Urinary bladder (tissue), 4 donors: ENCODE results near the gene SUN2. TPM values are rescaled to one million over a fixed set of nuclear protein-coding genes. Genes with fewer than 3 reads are reported as not detected.

Experiments
- DNase-seq: peaks from one replicate; pipeline ENCODE4 v3.0.0-alpha.2; 2015; ENCODE audit errors: extremely low spot score
- H3K27ac ChIP-seq: one replicate; pipeline ENCODE4 v1.5.1; 2013; ENCODE audit warnings: low read depth, mild to moderate bottlenecking, moderate library complexity
- H3K36me3 ChIP-seq: one replicate; pipeline ENCODE4 v1.6.1; 2013; ENCODE audit warnings: mild to moderate bottlenecking, moderate library complexity; ENCODE audit not compliant: insufficient read depth
- H3K4me1 ChIP-seq: one replicate; pipeline ENCODE4 v1.6.1; 2013; ENCODE audit warnings: mild to moderate bottlenecking, moderate library complexity; ENCODE audit not compliant: insufficient read depth
- H3K4me3 ChIP-seq: one replicate; pipeline ENCODE4 v1.5.1; 2013; ENCODE audit warnings: low read depth, low read length
- WGBS: extraction: QIAGEN DNeasy Blood & Tissue Kit; methylation state at CpG from one replicate; pipeline ENCODE4 v1.1.7; 2013; 5-methylcytosine and 5-hydroxymethylcytosine counted together
- polyA plus RNA-seq: library from polyadenylated mRNA; stranded (reverse); fragments of 200-250 nt; gene quantifications from one replicate; pipeline ENCODE4 v1.2.3, GENCODE V29; 2013
- total RNA-seq: library from RNA; depleted of rRNA; stranded (reverse); fragments of >200 nt; gene quantifications from one replicate; pipeline ENCODE4 v1.2.3, GENCODE V29; 2014
- donor health status: healthy with polysubstance abuse.
- donor health status: healthy.

The SUN2 gene
- total and polyA plus RNA-seq, 2 donors, result 59.7 to 271 TPM

DNA sequence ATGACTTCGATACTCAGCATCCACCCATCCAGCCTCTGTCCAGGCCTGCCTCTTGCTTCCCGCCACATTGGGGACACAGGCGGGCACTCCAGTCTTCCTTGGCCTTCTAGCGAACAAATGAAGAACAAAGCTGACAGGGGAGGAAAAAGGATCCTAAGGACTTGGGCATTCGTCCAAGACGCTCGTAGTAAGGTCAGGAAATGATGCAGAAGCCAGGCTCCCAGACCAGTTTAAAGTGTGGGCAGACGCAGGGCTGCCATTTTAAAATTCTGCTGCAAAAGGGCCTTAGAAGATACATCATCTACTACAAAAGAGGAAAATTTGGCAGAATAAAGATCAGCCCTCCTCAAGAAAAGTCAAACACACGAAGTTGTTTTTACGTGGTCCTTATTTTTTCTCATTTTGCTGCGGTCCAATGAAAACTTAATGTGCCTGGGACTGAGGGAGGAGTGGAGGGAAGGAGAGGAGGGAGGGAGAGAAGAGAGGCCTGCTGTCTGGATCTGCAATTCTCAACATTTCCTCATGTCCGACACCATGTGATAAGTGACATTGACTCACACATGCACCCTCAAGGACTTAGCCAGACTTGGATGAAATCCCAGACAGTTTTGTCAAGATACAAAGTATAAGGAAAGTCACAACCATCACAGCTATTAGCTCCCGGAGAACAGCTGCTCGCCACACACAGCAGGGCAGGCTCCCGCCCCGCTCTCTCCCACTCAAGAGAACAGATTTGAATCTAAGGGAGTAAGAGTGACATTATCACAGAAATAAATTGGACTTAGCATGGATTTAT, 32.4 kb upstream of the SUN2 start:
- Histone ChIP-seq H3K4me1 (no peaks in the 10 kb centered on the region), H3K36me3 (no peaks in the 10 kb centered on the region), H3K27ac (peak overlapping the region; percentile 42), H3K4me3 (no peak overlapping the region)
- no peak for DNase-seq
- 43% methylated on average over 16 of the region's 16 CpGs for WGBS

DNA sequence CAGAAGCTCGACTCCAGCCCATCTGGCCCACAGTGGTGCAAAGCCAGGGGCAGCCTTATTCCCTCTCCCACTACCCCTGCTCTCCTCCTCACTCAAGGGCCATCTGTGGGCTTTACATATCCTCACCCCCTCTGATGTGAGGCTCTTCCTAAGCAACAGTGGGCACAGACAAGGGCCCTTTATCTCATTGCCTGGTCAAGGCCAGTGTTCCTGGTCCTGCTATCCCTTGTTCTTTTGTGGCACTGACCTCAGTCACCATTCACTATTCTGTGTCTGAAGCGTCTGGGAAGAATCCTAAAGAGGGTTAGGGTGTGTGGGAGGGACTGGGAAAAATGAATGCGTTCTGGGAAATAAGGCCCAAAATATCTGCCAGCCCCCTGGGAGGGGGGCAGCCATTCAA, 30.8 kb upstream of the SUN2 start:
- DNase-seq, result no peak
- no peak overlapping the region for H3K27ac ChIP-seq
- no peak overlapping the region for H3K4me3 ChIP-seq
- no peaks in the 10 kb centered on the region for H3K4me1 ChIP-seq
- WGBS, result 79% methylated on average over 3 of the region's 3 CpGs
- no peaks in the 10 kb centered on the region for H3K36me3 ChIP-seq

DNA sequence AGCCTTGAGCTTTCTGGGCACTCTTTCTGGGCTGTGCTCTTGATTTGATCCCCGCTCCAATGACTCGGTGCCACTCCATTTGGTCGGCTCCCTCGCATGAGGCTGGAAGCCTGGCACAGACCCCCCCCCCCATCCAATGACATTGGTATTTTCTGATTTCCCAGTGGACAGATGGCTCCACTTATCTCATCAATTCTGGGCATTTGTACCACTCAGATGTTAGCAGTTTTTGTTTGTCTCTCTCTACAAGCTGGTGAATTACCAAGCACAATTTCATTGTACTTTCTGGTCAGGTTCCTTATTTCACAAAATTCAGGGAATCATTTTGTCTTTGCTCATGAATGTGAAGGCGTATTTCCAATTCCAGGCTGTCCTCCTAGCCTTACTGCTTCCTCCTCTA, 29.1 kb upstream of the SUN2 start:
- 96% methylated on average over 5 of the region's 5 CpGs for WGBS
- Histone ChIP-seq H3K27ac (no peak overlapping the region), H3K4me3 (no peak overlapping the region), H3K4me1 (no peaks in the 10 kb centered on the region), H3K36me3 (no peaks in the 10 kb centered on the region)
- DNase-seq, result no peak

DNA sequence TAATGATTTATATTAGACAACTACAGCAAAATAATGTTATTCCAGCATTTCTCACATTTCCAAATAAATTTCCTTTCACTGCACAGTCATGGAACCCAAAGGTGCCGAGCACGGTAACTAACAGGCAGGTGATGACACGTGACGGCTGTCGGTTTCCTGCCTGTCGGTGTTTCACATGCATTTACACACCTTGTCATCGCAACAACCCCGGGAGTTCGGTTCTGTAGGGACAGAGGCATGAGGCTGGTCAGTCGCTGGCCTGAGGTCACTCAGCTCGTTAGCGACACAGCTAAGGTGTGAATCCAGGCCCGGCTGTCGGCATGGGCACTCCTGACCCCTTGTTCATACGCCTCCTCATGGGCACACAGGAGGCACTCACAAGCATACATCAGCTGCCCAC, 28.2 kb upstream of the SUN2 start:
- no peak for DNase-seq
- H3K36me3 ChIP-seq, result no peaks in the 10 kb centered on the region
- H3K27ac ChIP-seq, result no peak overlapping the region
- no peak overlapping the region for H3K4me3 ChIP-seq
- H3K4me1 ChIP-seq, result no peaks in the 10 kb centered on the region
- 95% methylated on average over 15 of the region's 15 CpGs for whole genome bisulfite sequencing

DNA sequence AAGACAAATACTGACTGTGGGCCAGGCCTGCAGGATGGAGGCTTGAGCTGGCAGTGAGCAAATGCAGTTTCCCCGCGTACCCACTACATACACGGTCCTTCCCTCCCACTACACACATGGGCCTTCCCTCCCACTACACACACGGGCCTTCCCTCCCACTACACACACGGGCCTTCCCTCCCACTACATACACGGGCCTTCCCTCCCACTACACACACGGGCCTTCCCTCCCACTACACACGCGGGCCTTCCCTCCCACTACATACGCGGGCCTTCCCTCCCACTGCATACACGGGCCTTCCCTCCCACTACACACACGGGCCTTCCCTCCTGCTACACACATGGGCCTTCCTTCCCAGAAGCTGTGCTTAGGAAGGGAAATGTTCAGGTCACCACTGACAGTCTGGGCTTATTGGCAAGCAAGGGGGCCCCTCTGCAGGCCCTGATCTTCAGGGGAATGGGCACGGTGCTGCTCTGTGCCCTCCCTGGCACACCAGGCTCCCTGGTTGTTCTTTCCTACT, 27.4 kb upstream of the SUN2 start:
- WGBS, result 68% methylated on average over 14 of the region's 14 CpGs
- no peaks in the 10 kb centered on the region for H3K36me3 ChIP-seq
- H3K27ac ChIP-seq, result no peak overlapping the region
- H3K4me1 ChIP-seq, result no peaks in the 10 kb centered on the region
- no peak overlapping the region for H3K4me3 ChIP-seq
- DNase-seq, result no peak

DNA sequence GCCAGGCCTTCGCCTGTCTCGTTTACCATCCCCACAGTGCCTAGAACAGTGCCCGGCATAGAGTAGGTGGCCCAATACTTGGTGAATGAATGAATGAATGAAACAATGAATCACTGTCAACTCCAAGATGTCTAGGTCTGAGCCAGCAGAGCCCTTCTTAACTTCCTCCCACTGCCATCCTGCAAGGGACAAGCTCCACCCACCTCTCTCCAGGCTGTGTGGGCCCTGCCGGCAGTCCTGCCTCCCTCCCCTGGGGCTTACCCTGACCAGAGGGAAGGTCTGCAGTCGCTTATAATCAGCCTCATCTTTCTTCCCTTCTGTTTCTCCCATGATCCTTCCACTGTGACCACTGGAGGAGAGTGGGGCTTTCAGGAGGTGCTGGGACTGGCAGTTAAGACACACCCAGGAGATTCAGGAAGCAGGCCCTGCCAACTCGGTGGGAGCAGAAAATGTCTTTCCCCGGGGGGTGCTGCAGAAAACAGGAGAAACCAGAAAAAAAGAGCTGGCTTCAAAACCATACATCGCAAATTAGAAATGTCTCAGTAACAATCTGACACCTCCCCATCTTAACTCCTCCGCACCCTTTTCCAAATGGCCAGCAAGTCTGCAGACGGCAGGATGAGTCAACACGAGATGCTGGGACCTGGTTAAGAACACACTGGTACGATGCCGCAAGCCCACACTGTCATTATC, 26.8 kb upstream of the SUN2 start:
- H3K4me1 ChIP-seq, result no peaks in the 10 kb centered on the region
- DNase-seq, result no peak
- H3K4me3 ChIP-seq, result no peak overlapping the region
- H3K27ac ChIP-seq, result no peak overlapping the region
- H3K36me3 ChIP-seq, result no peaks in the 10 kb centered on the region
- WGBS, result 72% methylated on average over 13 of the region's 13 CpGs

DNA sequence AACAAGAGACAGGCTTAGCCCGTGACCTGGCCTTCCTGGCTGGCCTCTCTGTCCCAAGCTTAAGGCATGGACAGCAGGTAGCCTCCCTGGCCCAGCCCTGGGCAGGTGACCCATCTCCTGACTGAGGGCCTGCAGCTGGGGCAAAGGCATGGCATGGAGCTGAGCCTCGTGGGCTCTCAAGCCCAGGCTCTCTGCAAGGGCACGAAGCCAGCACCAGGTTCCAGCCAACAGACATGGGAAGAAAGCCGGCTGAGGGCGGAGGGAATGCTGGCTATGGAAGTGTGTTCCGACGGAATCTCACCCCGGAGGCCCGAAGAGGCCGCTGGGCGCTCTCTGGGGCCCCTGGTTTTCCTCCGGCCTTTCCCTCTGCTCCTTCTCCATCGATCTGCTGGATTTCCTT, 25.2 kb upstream of the SUN2 start:
- Histone ChIP-seq H3K4me1 (no peaks in the 10 kb centered on the region), H3K27ac (no peak overlapping the region), H3K4me3 (no peak overlapping the region), H3K36me3 (no peaks in the 10 kb centered on the region)
- WGBS, result 82% methylated on average over 13 of the region's 13 CpGs
- DNase-seq, result no peak

DNA sequence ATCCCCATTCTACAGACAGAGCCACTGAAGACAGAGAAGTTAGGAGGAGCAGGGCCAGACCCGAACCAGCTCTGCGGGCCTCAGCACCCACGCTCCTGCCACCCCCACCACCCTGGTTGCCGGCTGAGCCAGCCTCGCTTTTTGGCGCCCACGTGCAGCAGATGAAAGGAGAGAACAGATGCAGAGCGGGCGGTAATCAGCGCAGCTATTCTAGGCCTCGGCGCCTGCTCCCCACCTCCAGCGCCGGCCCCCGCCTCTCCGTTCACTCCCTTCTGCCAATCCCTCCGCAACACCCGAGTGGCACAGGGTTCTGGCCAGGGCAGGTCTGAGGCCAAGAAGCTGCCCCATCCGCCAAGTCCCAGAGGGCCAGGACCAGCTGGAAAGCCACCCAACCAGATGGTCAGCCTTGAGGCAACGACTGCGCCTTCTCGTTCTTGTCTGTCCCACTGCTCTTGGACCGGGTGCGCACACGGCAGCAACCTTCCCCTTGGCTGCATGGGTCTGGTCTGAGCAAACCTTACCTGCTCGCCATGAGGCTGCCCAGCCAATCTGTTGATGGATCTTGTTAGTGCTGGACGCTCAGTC, 21.4 kb upstream of the SUN2 start:
- DNase-seq, result no peak
- WGBS, result 94% methylated on average over 27 of the region's 27 CpGs
- H3K4me1 ChIP-seq, result no peaks in the 10 kb centered on the region
- no peaks in the 10 kb centered on the region for H3K36me3 ChIP-seq
- H3K4me3 ChIP-seq, result no peak overlapping the region
- H3K27ac ChIP-seq, result no peak overlapping the region

DNA sequence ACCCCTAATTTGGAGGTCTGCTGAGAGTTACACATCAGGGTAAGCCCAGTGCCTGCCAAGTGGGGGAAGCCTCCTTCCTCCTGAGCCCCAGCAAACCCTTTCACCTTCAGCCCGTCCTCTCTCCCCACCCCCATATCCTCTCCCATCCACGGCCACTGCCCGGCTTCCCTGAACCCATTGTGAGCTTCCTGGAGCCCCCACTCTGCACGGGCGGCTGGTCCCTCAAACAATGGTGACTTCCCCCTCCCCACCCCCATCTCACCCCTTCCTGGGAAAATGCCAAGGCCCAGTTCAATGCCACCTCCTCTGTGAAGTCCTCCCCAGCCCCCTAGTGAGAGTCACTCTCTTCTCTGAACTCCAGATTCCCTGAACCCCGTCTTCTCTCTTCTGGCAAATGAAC, 20.3 kb upstream of the SUN2 start:
- H3K4me3 ChIP-seq, result no peak overlapping the region
- DNase-seq, result no peak
- no peaks in the 10 kb centered on the region for H3K4me1 ChIP-seq
- WGBS, result 59% methylated on average over 6 of the region's 6 CpGs
- no peak overlapping the region for H3K27ac ChIP-seq
- H3K36me3 ChIP-seq, result no peaks in the 10 kb centered on the region

DNA sequence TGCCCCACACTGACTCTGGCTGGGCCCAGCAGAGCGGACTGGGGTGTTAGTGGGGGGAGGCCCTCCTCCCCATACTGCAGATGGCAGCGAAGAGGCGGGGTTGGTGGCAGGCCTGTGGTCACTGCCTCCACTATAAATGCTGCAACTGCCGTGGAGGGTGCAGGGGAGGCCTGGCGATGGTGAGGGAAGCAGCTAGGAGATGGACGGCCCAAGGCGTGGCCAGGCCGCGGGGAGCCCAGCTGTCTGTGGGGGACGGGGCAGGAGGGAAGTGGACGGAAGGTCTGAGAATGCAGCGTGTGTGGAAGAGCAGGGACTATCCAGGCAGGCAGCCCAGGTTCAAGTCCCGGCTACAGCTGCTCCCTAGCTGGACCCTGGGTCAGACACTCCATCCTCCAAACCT, 19.9 kb upstream of the SUN2 start:
- WGBS, result 70% methylated on average over 13 of the region's 13 CpGs

DNA sequence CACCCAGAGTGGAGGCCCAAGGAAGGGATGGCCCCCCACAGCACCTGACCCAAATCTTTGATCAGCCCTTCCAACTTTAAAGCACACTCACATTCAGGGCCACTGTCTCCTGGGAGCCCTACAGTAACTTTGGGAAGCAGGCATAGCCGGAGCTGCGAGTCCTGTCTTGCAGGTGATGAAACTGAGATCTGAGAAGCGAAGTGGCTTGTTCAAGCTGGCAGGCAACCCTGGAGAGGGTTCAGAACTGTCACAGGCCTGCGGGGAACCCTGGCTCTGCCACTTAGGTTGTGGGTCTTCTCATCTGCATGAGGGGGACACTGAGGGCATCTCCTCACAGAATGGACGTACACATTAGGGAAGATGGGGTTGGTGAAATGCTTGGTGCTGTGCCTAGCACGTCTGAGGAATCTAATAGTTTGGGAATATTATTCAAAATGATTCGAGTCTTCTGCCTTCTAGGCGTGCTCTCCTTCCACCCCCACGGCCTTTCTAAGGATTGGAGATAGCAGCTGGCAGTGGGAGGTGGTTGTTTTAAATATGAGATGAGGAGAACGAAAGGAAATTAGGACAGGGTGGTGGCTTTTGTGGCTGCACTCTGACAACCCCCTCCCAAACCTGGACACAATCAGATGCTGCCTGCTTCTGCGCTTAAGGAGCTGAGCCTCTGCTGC, 18.8 kb upstream of the SUN2 start:
- Histone ChIP-seq H3K4me1 (no peaks in the 10 kb centered on the region), H3K36me3 (no peaks in the 10 kb centered on the region), H3K4me3 (no peak overlapping the region), H3K27ac (no peak overlapping the region)
- WGBS, result 77% methylated on average over 11 of the region's 11 CpGs
- no peak for DNase-seq

More for the DNA sequence above, 19.9 kb upstream of the SUN2 start:
- Histone ChIP-seq H3K4me1 (no peaks in the 10 kb centered on the region), H3K4me3 (no peak overlapping the region), H3K27ac (no peak overlapping the region), H3K36me3 (no peaks in the 10 kb centered on the region)
- no peak for DNase-seq

DNA sequence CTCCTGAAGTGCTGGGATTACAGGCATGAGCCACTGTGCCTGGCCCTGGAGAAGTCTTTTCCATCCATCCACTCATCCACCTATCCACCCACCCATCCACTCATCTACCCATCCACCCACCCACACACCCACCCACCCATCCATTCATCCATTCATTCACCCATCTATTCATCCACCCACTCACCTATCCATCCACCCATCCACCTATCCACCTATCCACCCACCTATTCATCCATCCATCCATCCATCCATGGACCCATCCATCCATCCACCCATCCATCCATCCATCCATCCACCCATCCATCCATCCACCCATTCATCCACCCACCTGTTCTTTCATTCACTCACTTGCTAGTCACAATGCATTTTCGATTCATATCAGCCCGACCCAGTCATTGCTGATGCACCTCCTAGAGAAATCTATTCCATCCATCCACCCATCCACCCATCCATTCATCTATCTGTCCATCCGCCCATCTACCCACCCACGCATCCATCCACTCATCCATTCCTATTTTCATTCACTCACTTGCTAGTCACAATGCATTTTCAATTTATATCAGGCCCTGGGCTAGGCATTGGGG, 17.7 kb upstream of the SUN2 start:
- WGBS, result 95% methylated on average over 4 of the region's 4 CpGs
- no peak overlapping the region for H3K27ac ChIP-seq
- no peak for DNase-seq

DNA sequence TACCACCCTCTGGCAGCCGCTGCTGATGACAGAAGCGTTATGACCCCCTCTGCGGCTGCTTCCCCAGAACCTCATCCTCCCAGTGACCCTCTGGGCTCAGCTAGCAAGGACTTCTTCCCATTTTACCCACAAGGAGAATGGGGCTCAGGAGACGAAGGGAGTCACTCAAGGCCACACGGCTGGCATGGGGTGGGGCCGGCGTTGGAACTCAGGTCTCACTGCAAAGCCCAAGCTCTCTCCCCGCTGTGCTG, 16.8 kb upstream of the SUN2 start:
- 84% methylated on average over 8 of the region's 8 CpGs for WGBS
- H3K36me3 ChIP-seq, result no peaks in the 10 kb centered on the region
- no peaks in the 10 kb centered on the region for H3K4me1 ChIP-seq

More for the DNA sequence above, 17.7 kb upstream of the SUN2 start:
- no peaks in the 10 kb centered on the region for H3K4me1 ChIP-seq
- H3K36me3 ChIP-seq, result no peaks in the 10 kb centered on the region
- no peak overlapping the region for H3K4me3 ChIP-seq

More for the DNA sequence above, 16.8 kb upstream of the SUN2 start:
- no peak for DNase-seq
- H3K4me3 ChIP-seq, result no peak overlapping the region
- H3K27ac ChIP-seq, result no peak overlapping the region
